HG03064 (cell line): ENCODE results near the gene MORN2.
"Not testable (repeated sequence)": the region's sequence is repeated elsewhere in the genome, so short reads cannot be mapped to it uniquely, and the experiment has no call there.

Experiments used
- ATAC-seq: cut with Tn5 transposase; IDR thresholded peaks from one replicate; pipeline ENCODE4 v1.9.1; 2021; ENCODE audit warnings: low read depth; ENCODE audit not compliant: unreplicated experiment

The MORN2 gene

DNA sequence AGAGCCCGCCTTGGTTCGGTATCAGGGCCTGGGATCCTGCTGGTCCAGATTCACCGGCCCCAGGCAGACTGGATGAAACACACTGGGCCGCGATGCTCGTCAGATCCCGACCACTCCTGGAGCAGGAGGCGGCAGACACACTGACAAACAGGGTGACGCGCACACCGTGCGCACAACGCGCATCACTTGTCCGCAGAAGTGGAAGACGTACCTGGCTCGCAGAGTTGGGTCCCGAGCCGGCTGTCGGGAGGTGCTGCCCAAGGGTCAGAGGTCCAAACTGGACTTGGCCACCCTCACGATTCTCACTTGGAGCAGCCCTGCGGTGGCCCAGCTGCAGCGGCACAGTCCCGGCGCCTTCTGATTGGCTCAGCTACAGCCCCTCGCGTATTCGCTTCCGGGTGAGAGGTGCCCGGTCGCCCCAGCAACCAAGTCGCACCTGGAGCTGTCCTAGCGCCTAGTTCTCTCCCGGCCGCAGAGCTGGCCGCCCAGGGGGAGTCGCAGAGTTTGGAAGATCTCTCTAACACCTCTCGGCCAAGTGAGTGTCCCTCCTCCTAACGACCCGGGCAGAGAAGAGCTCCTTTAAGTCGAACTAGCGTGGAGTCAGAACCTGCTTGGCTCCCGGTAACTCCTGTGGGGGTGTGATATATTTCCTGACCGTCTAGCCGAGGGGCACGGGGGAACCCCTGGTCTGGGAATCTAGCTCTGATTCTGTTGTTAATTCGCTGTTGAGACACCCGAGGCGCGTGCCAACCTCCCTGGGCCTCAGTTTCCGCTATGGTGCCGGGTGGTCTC lies at the start of gene MORN2, which contains the start of gene DHX57:
Gene MORN2, plus strand, starts transcription at position 401 of the 792 bp plus-strand sequence.
Gene DHX57, minus strand, starts transcription at position 359 of the 792 bp plus-strand sequence. CDS start 7,529 bp downstream, outside the sequence.
- peak; percentile 100 for ATAC-seq

DNA sequence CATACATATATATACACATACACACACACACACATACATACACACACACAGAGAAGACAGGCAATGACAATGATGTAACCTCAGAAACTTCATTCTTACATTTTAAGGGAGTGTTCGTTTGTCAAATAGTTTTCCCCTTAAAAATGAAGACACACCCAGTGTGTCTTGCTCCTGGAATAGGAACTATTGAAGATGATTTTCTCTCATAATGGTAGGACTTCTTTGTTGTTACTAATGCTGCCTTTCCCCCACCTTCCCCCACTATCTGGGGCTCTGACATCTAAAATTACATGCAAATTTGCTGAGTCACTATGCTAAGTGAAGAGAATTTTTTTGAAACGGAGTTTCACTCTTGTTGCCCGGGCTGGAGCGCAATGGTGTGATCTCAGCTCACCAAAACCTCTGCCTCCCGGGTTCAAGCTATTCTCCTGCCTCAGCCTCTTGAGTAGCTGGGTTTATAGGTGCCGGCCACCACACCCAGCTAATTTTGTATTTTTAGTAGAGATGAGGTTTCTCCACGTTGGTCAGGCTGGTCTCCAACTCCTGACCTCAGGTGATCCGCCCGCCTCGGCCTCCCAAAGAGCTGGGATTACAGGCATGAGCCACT lies 48.1 kb upstream of the MORN2 start:
- ATAC-seq = not testable (repeated sequence)

DNA sequence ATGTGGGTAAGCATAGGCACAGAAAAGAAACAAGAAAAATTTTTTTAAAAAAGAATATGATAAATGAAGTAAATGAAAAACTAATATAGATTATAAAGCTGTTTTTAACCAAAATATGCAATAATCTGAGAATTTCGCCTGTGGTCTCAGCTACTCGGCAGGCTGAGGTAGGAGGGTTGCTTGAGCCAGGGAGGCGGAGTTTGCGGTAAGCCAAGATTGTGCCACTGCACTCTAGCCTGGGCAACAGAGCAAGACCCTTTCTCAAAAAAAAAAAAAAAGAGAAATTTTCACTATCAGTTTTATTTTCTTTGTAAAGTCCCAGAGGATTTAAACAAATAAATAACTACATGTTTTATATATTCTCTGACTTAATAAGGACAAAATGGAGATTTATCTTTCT lies 47.3 kb upstream of the MORN2 start:
- ATAC-seq = no peak

DNA sequence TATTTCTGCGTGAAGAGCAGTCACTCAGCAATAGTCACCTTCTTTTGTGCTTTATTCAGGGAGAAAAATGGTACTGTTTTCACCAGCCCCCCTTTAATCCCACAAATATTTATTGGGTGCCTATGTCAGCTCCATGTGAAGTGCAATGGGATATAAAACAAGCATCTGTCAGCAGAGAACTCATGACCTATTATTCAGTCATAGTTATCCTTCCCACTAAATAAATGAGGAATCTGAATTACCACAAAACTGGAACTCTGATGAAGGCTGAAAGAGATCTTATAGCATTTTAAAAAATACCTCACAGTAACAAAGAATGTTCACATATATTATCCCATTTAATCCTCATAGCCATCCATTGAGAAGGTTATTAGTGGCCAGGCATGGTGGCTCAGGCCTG lies 45.8 kb upstream of the MORN2 start:
- ATAC-seq = no peak

DNA sequence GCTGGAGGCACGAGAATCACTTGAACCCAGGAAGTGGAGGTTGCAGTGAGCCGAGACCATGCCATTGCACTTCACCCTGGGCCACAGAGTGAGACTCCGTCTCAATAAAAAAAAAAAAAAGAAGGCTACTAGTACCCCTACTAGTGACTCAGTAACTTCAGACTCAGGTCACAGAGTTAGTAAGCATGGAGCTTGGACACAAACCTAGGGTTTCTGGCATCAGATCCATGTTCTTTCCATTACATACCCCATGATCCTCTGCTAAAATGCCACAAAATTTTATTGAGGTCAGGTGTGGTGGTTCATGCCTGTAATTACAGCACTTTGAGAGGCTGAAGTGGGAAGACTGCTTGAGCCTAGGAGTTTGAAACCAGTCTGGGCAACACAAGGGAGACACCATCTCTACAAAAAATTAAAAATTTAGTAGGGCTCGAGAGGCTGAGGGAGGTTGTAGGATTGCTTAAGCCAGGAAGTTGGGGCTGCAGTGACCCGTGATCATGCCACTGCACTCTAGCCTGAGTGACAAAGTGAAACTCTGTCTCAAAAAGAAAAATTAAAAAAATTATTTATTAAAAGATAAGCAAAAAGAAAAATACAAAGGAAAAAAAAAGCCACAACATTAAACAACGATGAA lies 45.1 kb upstream of the MORN2 start:
- ATAC-seq = no peak

DNA sequence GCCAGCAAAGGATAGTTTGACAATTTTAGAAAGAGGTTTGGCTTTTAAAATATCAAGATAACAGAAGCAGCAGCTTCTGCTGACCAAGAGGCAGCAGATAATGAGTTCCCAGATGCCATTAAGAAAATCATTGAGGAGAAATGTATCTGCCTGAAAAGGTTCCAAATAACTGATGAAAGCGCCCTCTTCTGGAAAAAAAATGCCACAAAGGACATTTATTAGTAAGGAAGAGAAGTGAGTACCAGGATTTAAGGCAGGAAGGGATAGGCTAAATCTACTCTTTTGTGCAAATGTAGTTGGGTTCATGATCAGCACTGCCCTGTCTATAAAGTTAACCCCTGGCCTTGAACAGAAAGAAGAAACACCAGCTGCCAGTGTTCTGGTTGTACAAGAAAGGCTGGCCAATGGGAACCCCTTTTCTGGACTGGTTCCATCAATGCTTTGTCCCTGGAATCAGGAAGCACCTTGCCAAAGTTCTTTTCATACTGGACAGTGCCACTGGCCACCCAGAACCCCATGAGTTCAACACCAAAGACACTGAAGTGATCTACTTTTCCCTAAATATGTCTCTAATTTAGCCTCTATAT lies 40.7 kb upstream of the MORN2 start:
- ATAC-seq = no peak

DNA sequence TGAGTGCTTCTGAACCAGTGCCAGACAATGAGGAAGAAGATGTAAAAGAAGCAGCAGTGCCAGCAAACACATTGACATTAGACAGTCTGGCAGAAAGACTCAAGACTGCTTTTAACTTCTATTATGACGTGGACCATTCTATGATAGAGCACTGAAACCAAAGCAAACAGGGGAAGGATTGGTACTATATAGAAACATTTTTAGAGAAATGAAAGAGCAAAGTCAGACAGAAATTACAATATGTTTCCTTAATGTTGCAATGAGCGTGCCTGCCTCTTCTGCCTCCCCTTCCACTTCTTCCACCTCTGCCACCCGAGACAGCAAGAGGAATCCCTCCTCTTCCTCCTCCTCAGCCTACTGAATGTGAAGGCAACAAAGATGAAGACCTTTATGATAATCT lies 39.8 kb upstream of the MORN2 start:
- ATAC-seq = peak; percentile 96

DNA sequence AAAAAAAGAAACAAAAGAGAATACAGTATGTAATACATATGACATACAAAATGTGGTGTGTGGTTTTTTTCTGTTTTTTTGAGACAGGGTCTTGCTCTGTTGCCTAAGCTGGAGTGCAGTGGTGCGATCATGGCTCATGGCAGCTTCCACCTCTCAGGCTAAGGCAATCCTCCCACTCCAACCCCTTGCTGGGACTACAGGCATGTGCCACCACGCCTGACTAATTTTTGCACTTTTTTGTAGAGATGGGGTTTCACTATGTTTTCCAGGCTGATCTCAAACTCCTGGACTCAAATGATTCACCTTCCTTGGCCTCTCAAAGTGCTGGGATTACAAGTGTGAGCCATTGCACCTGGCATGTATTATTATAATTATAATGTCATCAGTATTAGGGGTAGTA lies 39.0 kb upstream of the MORN2 start:
- no peak for ATAC-seq

DNA sequence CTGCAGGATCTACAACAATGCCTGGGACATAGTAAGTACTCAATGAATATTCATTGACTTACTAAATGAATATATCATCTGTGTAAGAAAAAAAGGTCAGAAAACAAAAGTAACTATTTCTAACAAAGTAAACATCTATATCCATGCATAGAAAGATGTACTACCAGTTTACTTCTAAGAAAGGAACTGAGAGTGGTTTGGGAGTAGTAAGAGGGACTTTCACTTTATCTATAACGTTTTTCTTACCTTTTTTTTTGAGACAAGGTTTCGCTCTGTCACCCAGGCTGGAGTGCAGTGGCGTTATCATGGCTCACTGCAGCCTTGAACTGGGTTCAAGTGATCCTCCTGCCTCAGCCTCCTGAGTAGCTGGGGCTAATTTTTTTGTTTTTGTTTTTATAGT lies 25.7 kb upstream of the MORN2 start:
- ATAC-seq = peak; percentile 89

DNA sequence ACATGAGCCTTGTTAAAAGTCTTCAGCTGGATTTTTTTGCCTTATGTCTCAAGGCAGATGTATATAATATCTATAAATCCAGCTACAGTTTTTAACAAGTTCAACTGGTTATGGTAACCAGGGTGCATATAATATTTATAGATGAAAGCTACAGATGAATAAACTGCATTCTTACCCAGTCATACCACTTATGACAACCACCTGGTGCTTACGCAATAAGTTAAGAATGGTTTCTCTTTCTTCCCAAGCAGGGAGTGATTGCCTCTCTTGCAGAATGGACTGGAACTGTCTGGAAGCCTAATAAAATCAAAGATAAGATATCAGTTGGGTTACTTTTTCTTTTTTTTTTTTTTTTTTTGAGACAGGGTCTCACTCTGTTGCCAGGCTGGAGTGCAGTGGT lies 19.6 kb upstream of the MORN2 start:
- no peak for ATAC-seq

DNA sequence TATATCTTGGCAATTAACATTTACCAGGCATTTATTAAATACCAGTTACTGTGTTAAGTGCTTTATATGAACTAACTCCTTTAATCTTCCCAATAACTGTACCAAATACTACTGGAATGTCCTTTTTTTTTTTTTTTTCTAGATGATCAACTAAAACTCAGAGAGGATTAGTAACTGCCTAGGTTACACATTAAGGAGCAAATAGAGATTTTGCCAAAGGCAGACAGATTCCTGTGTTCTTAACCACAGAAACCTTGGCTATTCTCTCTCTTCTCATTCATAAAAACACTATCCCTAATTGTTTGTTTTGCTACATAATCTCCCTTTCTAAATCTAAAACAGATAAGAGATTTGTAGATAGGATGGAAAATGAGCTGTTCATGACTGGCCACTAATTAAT lies 13.3 kb upstream of the MORN2 start:
- no peak for ATAC-seq

DNA sequence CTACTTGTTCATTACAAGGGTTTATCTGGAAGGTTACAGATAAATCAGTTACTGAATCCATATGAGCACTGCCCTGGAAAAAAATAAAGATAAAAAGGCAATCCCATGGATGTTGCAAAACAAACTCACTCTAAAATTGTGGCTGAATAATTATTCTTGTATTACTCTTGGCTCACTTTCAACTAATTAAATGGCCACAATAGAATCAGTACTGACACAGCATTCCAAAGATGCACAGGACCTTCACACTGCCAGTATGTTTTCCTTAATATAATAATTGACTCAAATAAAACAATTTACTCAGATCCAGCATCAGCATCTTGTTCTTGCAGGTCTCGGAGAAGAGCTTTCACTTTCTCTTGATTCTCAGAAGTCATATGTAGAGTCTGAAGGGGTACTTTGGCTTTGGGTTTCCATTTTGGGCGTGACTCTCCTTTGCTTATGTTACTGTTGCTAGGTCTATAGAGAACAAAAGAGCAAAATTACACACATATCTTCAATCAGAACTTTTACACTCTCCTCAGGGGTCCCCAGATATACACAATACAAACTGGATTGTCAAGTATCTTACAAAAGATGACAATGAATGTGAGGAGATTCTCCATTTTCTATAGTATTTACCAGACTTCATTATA lies 12.6 kb upstream of the MORN2 start:
- no peak for ATAC-seq

DNA sequence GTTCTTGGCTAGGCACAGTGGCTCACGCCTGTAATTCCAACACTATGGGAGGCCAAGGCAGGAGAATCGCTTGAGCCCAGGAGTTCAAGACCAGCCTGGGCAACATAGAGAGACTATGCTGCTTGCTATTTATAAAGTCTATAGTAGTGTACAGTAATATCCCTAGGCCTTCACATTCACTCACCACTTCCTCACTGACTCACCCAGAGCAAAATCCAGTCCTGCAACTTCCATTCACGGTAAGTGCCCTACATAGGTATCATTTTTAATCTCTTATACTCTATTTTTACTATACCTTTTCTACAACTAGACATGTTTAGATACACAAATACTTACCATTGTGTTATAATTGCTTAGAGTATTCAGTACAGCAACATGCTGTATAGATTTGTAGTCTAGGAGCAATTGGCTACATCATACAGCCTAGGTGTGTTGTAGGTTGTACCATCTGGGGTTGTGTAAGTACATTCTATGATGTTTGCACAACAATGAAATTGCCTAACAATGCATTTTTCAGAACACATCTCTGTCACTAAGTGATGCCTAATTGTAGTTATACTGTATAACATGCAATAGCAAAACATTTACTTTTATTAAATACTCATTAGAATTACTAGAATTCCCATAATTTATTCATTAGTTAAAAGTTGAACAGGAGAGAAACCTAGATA lies 8.9 kb upstream of the MORN2 start:
- ATAC-seq = no peak

DNA sequence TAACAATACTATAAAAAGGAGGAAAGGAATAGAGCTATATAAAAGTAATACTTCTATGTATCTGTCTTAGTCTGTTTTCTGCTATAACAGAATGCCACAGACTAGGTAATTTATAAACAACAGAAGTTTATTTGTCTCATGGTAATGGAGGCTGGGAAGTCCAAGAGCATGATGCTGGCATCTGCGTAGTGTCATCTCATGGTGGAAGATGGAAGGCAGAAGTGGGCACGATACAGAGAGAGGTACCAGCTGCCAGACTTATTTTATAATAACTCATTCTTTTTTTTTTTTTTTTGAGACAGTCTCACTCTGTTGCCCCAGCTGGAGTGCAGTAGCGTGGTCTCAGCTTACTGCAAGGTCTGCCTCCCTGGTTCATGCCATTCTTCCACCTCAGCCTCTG lies 4.3 kb upstream of the MORN2 start:
- no peak for ATAC-seq

DNA sequence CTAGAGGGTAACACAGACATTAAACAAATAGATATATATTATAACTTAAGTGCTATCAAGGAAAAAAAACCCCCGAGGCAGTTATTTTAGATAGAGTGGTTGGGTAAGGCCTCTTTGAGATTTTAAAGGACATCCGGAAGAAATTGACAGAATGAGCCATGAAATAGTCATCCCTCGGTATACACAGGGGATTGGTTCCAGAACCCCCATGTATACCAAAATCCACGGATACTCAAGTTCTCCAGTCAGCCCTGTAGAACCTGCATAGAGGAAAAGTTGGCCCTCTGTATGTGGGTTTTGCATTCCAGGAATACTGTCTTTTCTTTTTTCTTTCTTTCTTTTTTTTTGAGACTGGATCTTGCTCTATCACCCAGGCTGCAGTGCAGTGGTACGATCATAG lies 2.0 kb upstream of the MORN2 start:
- no peak for ATAC-seq

DNA sequence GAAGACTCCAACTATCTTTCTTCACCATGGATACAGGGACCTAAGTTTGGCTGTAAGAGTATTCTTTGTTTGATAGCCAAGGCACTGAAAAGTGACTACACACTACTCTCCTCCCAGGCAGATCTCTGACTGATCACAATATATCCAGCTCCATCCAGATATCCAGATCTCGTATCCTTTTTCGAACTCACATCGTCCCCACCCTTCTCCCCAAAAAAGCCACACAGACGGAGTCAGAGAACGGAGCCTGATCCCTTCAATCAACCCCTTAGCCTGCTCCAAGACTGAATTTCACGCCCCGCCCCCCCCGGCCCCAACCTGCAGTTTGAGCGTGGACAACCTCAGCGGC lies 575 bp upstream of the MORN2 start:
- no peak for ATAC-seq

DNA sequence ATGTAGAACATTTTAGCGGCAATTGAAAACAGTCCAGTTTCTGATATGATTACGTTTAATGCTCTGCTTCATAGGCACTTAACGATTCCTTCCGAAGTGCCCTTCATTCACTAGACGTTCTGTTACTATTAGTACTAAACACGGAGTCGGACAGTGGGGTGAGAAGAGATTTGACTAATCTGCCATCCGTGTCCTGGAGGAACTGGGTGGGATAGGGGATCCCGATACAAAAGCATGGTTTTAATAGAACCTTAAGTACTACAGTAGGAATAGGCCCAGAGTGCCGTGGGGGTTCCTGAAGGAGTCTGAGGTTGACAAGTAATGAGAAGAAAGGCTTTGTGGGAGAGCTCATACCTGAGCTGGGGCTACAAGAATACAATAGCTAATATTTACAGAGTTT lies 631 bp downstream of the MORN2 start:
- no peak for ATAC-seq

DNA sequence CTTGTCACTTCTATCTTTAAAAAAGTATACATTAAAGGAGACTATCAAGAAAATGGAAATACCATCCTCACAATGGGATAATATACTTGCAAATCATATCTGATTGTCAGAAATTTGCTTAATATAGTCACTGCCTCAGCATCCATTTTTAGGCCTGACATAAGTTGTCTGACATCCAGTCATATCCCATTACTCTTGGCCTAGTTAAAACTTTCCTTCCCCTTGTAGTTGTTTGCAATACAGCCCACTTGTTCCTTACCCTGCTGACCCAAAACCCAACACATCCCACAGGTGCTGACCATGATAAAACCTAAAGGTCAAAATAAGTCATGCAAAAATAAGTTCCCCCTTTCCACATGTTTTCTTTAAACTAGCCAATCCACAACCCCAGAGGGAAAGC lies 10.3 kb downstream of the MORN2 start:
- ATAC-seq = no peak

DNA sequence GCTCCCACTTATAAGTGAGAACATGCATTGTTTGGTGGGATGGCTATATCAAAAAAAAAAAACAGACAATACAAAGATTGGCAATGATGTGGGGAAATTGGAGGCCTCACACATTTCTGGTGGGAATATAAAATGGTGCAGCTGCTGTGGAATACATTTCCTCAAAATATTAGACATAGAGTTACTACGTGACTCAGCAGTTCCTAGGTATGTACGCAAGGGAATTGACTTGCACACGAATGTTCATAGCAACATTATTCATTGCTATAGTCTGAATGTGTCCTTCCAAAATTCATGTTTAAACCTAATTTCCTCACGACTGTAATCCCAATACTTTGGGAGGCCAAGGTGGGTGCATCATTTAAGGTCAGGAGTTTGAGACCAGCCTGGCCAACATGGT lies 11.6 kb downstream of the MORN2 start:
- ATAC-seq = no peak

DNA sequence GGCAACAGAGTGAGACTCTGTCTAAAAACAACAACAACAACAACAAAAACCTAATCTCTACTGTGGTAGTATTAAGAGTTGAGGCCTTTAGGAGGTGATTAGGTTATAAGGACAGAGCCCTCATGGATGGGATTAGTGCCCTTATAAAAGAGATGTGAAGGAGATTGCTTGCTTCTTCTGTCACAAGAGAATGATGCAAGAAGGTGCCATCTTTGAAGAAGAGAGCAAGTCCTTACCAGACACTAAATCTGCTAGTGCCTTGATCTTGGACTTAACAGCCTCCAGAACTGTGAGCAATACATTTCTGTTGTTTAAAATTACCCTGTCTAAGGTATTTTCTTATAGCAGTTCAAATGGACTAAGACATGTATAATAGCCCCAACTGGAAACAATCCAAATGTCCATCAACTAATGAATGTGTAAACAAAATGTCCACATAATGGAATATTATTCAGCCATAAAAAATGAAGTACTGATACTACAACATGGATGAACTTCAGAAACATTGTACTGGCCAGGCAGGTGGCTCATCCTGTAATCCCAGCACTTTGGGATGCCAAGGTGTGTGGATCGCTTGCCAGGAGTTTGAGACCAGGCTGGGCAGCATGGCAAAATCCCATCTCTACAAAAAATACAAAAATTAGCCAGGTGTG lies 12.3 kb downstream of the MORN2 start:
- ATAC-seq = no peak
